Dermis blood vessel endothelial cell (primary cell): ENCODE results near the gene COL18A1. TPM values are rescaled to one million over a fixed set of nuclear protein-coding genes. Genes with fewer than 3 reads are reported as not detected.
A peak's percentile ranks its signal among the peaks of the same experiment; 100 is the strongest.
"Not testable (repeated sequence)": the region's sequence is repeated elsewhere in the genome, so short reads cannot be mapped to it uniquely, and the experiment has no call there.

ENCODE experiments used
- DNase-seq: peaks from one replicate; pipeline ENCODE4 v3.0.0; 2010
- total RNA-seq: library from RNA; depleted of rRNA; stranded (reverse); fragments of >200 nt; gene quantifications from 2 replicates; pipeline ENCODE4 v1.2.3, GENCODE V29; 2014

COL18A1 gene
- total RNA-seq, 1 donor from 2014 or later = 309 TPM

DNA sequence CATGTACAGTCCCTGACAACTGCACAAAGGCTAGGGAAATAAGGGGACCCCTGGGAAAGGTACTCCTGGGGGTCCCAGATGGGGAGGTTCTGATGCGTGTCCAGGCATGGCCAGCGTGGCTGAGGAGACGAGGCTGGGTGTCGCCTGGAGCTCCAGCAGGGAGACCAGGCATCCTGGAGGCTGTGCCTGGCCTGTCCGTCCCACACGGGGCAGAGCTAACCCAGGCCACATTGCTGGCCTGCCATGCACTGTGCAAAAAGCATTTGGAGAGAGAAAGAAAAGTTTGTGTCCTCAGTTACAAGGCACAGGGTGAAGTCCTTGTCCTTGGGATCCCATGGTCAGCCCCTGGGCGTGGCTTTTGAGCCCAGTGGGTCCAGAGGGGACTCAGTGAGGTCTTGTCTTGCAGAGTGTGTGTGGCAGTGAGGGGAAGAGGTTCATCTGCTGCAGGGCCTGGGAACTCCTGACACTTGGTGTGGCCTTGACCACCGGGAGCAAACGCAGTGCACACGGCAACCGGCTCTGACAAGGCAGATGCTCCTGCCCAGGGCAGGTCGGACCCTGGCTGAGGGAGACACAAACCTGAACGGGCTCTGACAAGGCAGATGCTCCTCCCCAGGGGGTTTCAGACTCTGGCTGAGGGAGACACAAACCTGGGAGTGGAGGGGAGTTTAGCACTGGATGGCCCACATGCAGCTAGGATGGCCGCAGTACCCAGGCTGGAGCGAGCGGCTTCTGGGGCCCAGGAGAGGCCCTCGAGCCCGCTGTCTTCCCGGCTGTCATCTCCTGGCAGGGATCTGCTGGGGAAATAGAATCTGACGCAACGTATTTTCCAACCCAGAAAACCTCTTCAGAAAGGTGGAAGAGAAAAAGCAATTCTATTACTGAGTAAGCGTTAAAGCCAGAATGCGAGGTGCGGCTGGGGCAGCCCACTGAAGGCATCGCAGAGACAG is 37.3 kb upstream of the COL18A1 start:
- DNase-seq = no peak

DNA sequence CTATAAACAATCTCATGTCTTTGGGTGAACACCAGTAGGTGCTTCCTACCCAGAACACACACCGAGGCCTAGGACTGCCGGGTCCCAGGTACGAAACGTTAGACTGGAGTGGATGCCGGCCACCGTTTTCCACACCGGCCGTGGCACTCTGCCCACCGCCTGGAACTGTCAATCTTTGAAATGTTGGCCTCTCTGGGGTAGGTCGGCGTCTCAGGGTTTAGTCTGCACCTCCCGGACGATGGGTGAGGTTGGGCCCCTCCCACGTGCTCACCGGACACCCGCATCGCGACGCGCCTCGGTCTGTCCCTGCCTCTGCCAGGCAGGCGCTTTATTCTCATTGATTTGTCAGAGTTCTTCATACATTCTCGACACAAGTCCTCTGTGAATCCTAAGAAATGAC is 35.9 kb upstream of the COL18A1 start:
- DNase-seq = not testable (repeated sequence)

GRCh38 chr21:45370575-45370974 is 34.4 kb upstream of the COL18A1 start:
- DNase-seq = no peak

- no peak for DNase-seq
These were observed 33.9 kb upstream of the COL18A1 start for GRCh38 chr21:45371081-45371480.

GRCh38 chr21:45371655-45372054 is 33.3 kb upstream of the COL18A1 start:
- DNase-seq = no peak

GRCh38 chr21:45372732-45373355 is 32.1 kb upstream of the COL18A1 start:
- DNase-seq = no peak

DNA sequence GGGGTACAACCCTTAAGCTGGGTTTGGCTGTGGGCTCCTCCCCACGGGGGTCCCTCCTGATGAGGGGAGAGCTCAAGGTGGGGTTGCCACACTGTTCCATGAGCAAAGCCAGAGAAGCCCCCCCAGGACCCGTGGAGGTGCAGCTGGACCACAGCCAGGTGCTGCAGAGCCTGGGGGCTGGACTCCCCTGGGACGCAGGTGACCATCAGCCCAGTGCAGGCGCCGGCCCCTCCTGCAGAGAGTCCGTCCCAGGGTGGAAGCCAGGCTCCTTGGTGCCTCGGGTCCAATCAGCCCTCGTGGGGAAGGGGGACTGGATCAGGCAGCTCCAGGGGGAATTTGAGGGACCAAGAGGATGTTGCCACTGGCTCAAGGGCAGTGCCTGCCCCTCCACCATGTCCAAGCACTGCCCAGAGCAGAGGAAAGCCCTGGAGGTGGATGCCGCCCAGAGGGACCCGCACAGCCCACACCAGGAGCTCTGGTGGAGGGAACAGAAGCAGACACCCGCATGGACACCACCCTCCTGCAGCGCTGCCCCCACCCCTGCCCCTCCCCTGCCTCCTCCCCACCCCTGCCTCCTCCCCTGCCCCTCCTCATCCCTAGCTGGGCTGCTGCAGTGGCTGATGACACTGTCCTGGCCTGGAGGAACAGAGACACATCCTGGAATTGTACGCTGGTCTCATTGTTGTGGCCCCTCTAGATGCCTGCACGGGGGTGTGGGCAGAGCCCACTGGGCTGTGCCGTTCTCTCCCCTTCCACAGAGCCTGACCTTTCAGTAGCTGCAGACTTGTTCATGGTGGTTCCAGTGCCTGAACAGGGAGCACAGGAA is 30.8 kb upstream of the COL18A1 start:
- DNase-seq = peak; percentile 28

- no peak for DNase-seq
These were observed 30.0 kb upstream of the COL18A1 start for GRCh38 chr21:45374826-45375455.

DNA sequence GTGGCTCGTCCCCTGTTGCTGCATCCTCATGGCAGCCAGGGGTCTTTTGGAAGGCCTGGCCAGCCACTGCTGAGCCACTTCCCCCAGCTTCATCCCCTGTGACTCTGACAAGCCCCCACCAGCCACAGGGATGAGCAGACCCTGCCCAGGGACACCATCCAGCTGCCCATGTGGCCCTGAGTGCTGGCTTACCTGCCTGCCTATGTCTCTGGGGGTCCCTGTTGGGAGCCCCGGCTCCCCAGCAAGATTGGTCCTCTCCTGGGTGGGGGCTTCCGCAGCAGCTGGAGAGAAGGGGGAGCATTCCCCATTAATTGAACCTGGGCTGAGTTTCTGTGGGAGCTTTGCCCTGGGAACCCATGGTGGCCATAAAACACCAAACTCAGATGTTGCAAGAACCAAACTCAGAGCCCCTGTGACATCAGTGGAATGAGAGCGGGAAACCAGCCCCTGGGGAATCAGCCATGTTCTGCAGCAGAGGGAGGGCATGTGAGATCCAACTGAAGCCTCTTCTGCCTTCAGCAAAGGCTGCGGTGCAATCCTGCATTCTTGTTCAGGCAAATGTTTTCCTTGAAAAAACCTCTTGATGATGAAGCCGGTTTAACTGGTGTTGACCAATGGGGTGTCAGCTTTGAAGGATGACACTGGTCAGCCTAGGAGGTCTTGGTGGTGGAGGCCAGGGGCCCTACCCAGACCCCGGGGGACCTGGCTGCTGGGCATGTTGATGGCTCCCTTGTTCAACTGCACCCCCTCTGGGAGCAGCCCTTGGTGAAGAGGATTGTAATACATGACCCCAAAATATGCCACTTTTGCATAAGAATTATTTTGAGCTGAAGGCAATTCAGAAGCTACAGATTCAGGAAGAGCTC is 28.3 kb upstream of the COL18A1 start:
- no peak for DNase-seq

GRCh38 chr21:45377325-45377709 is 27.6 kb upstream of the COL18A1 start:
- DNase-seq = no peak

GRCh38 chr21:45377866-45378257 is 27.1 kb upstream of the COL18A1 start:
- DNase-seq = no peak

GRCh38 chr21:45378258-45378966 is 26.6 kb upstream of the COL18A1 start:
- DNase-seq = no peak

GRCh38 chr21:45379171-45379900 is 25.6 kb upstream of the COL18A1 start:
- no peak for DNase-seq

DNA sequence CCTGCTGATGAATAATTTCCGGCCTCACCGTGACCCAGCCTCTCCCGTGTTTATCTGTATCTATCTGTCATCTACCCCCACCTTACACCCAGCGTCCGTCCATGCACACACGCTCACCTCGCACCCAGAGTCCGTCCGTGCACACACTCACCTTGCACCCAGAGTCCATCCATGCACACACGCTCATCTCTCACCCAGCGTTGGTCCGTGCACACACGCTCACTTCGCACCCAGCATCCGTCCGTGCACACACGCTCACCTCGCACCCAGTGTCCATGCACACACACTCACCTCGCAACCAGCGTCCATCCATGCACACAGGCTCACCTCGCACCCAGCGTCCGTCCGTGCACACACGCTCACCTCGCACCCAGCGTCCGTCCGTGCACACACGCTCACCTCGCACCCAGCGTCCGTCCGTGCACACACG is 25.0 kb upstream of the COL18A1 start:
- no peak for DNase-seq

- DNase-seq = no peak
These were observed 24.4 kb upstream of the COL18A1 start for GRCh38 chr21:45380566-45380965.

- DNase-seq = no peak
These were observed 23.8 kb upstream of the COL18A1 start for GRCh38 chr21:45381036-45381787.

DNA sequence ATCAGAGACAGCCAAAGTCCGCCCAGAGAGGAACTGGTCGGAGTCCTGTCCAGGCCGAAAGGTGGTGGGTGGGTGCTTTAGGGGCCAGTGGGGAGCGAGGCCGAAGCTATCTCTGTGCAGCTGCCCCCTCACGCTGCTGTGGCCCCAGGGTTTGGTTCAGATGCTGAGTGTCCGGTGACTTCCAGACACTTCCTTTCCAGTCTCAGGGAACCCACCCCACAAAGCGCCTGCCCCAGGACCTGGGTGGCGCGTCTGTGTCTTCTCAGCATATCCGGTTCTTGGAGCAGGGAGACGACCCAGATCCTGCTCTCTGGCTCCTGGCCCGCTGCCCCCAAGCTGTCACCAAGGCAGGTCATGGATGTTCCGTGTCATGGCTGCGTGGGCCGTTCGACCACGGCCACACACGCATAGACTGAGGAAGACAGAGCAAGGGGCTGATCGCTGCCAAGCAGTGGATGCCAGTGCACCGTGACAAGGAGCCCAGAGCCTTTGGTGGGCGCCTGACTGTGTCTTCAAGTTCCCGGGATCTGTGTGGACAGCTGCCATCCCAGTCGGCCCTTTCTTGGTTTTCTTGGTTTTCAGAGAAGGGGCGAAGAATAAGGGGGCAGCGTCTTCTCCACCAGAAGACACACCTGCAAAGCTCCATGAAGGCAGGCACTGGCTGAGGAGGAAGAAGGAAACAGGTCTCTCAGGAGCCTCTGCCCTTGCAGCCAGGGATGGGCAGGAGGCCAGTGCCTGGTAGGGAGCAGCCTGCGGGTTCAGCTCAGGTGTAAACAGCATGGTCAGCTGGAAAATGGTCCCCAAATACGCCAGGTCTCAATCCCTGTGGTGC is 22.9 kb upstream of the COL18A1 start:
- no peak for DNase-seq

DNA sequence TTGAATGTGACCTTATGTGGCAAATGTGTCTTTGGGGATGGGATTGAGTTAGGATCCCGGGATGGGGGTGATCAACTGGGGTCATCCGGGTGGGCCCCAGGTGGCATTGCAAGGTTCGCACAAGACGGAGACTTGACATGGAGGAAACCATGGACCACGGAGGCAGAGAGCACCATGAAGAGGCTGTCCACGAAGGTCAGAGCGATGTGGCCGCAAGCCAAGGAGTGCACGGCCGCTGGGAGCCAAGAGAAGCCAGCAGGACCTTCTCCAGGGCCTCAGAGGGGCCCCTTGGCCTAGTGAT is 22.3 kb upstream of the COL18A1 start:
- no peak for DNase-seq

DNA sequence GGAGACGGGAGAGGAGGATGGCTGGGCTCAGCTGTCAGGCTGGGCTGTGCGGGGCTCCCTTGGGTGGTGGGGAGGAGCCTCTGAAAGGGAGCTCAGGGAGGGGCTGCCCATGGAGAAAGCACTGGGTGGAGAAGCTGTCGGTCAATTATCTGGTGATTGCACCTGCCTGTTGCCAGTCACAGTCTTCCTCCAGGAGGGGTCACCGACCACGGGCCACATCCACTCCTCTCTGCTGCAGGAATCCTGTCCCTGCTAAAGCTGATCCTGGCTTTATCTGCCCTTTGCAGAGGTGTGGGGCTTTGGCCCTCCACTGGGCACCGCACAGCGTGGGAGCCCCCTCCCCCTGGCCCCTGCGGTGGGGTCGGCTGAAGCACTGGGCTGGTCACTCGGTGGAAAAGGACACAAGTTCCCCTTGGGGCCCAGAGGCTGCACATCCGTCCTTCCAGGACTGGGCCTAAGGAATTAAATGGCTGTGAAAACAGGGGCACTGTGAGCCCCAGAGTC is 21.8 kb upstream of the COL18A1 start:
- no peak for DNase-seq
